Measurements from ENCODE around the gene PHF3.

- TF ChIP-seq, protein P1, sequence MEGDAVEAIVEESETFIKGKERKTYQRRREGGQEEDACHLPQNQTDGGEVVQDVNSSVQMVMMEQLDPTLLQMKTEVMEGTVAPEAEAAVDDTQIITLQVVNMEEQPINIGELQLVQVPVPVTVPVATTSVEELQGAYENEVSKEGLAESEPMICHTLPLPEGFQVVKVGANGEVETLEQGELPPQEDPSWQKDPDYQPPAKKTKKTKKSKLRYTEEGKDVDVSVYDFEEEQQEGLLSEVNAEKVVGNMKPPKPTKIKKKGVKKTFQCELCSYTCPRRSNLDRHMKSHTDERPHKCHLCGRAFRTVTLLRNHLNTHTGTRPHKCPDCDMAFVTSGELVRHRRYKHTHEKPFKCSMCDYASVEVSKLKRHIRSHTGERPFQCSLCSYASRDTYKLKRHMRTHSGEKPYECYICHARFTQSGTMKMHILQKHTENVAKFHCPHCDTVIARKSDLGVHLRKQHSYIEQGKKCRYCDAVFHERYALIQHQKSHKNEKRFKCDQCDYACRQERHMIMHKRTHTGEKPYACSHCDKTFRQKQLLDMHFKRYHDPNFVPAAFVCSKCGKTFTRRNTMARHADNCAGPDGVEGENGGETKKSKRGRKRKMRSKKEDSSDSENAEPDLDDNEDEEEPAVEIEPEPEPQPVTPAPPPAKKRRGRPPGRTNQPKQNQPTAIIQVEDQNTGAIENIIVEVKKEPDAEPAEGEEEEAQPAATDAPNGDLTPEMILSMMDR (IDR thresholded peaks at IDR 0.05; ENCODE audit: insufficient read depth, low read length, poor library complexity, severe bottlenecking) = no peak
- no peak for TF ChIP-seq EZH2phosphoT487 (conservative IDR thresholded peaks at IDR 0.05; ENCODE audit: low read length)
Observed at GRCh38 chr6:63743691-63744090, 108.1 kb downstream of the PHF3 start.
